GM23338 (cell line): ENCODE measurements around the gene CTDSPL. TPM values are rescaled to one million over a fixed set of nuclear protein-coding genes. Genes with fewer than 3 reads are reported as not detected.

ENCODE experiments used
- ATAC-seq: fragments of 200-7000 bp; cut with Tn5 transposase; 3 replicates; pipeline ENCODE4 v1.9.1; 2020
- DNase-seq: peaks from one replicate; pipeline ENCODE4 v3.0.0-alpha.2; 2015; ENCODE audit warnings: low spot score
- H2AFZ ChIP-seq: fragments of 200-600 bp; sonication (generic); 2 replicates; pipeline ENCODE4 v1.8.0; 2016; ENCODE audit warnings: antibody characterized with exemption, mild to moderate bottlenecking, moderate library complexity
- H3F3A ChIP-seq: fragments of 200-600 bp; sonication (generic); replicated peaks from 2 replicates; pipeline ENCODE4 v1.8.0; 2017; ENCODE audit warnings: antibody characterized with exemption, mixed run types, low read depth
- H3K27ac ChIP-seq: fragments of 200-600 bp; sonication (generic); 2 replicates; pipeline ENCODE4 v1.6.1; 2016; ENCODE audit warnings: low read depth
- H3K27me3 ChIP-seq: fragments of 200-600 bp; sonication (generic); 2 replicates; pipeline ENCODE4 v1.8.0; 2016; ENCODE audit warnings: mild to moderate bottlenecking, mixed run types, moderate library complexity; ENCODE audit not compliant: insufficient read depth
- H3K36me3 ChIP-seq: fragments of 200-600 bp; sonication (generic); 2 replicates; pipeline ENCODE4 v1.8.0; 2016; ENCODE audit warnings: mild to moderate bottlenecking; ENCODE audit not compliant: insufficient read depth
- H3K4me1 ChIP-seq: fragments of 200-600 bp; sonication (generic); 2 replicates; pipeline ENCODE4 v1.8.0; 2016; ENCODE audit warnings: mild to moderate bottlenecking, moderate library complexity; ENCODE audit not compliant: insufficient read depth
- H3K4me2 ChIP-seq: fragments of 200-600 bp; sonication (generic); 2 replicates; pipeline ENCODE4 v1.7.1; 2017; ENCODE audit warnings: mixed run types
- H3K4me3 ChIP-seq: fragments of 200-600 bp; sonication (generic); 2 replicates; pipeline ENCODE4 v1.6.1; 2016; ENCODE audit warnings: mixed run types
- H3K79me2 ChIP-seq: fragments of 200-600 bp; sonication (generic); replicated peaks from 2 replicates; pipeline ENCODE4 v1.8.0; 2017; ENCODE audit warnings: mild to moderate bottlenecking; ENCODE audit not compliant: insufficient read depth
- H3K9me2 ChIP-seq: fragments of 200-600 bp; sonication (generic); 2 replicates; pipeline ENCODE4 v1.8.0; 2017; ENCODE audit not compliant: insufficient read depth
- H4K20me1 ChIP-seq: fragments of 200-600 bp; sonication (generic); replicated peaks from 2 replicates; pipeline ENCODE4 v1.8.0; 2017; ENCODE audit warnings: mild to moderate bottlenecking; ENCODE audit not compliant: insufficient read depth
- H3K27ac Mint-ChIP-seq: 2 replicates; pipeline ENCODE4 v1.8.0; 2020; ENCODE audit warnings: inconsistent platforms, mild to moderate bottlenecking, moderate library complexity, mixed read lengths
- H3K27me3 Mint-ChIP-seq: 3 replicates; pipeline ENCODE4 v1.8.0; 2022; ENCODE audit warnings: low read depth, mild to moderate bottlenecking, moderate library complexity, mixed read lengths, inconsistent platforms; ENCODE audit not compliant: insufficient read depth, poor library complexity
- H3K36me3 Mint-ChIP-seq: 3 replicates; pipeline ENCODE4 v1.8.0; 2021; ENCODE audit warnings: low read depth, mild to moderate bottlenecking, inconsistent platforms, moderate library complexity, mixed read lengths
- H3K4me1 Mint-ChIP-seq: 3 replicates; pipeline ENCODE4 v1.8.0; 2020; ENCODE audit warnings: mild to moderate bottlenecking, inconsistent platforms, mixed read lengths
- H3K4me3 Mint-ChIP-seq: 3 replicates; pipeline ENCODE4 v1.8.0; 2021; ENCODE audit warnings: moderate library complexity, mild to moderate bottlenecking, inconsistent platforms, mixed read lengths
- H3K9me3 Mint-ChIP-seq: 3 replicates; pipeline ENCODE4 v1.8.0; 2020; ENCODE audit warnings: moderate library complexity, mild to moderate bottlenecking, inconsistent platforms, mixed read lengths
- CREB1 ChIP-seq: fragments of 250-450 bp; sonication (Bioruptor Pico); IDR thresholded peaks from 2 replicates; pipeline ENCODE4 v1.5.0; 2020; ENCODE audit warnings: low read depth, mild to moderate bottlenecking, moderate library complexity
- CTCF ChIP-seq, 2 experiments: fragments of 200-600 bp in 1 of 2; sonication (generic) in 1 of 2; conservative IDR thresholded peaks; 2 replicates each; pipeline versions ENCODE4 v1.5.1 to v1.6.1; 2016 to 2017; ENCODE audit warnings: antibody characterized with exemption in 2 of 2, low read depth in 2 of 2, mild to moderate bottlenecking in 2 of 2, moderate library complexity in 1 of 2
- ETS1 ChIP-seq: IDR thresholded peaks from 2 replicates; pipeline ENCODE4 v1.6.1; 2016; ENCODE audit warnings: antibody characterized with exemption
- EZH2 ChIP-seq: fragments of 200-600 bp; sonication (generic); IDR thresholded peaks from one replicate; pipeline ENCODE4 v1.8.0; 2017; ENCODE audit warnings: antibody characterized with exemption, mild to moderate bottlenecking, low read depth; ENCODE audit not compliant: unreplicated experiment
- EZH2phosphoT487 ChIP-seq: fragments of 200-600 bp; sonication (generic); IDR thresholded peaks from one replicate; pipeline ENCODE4 v1.8.1; 2018; ENCODE audit warnings: antibody characterized with exemption; ENCODE audit not compliant: unreplicated experiment
- JUNB ChIP-seq: IDR thresholded peaks from one replicate; pipeline ENCODE4 v1.6.1; 2016; ENCODE audit warnings: antibody characterized with exemption; ENCODE audit not compliant: unreplicated experiment
- NANOG ChIP-seq: IDR thresholded peaks from 2 replicates; pipeline ENCODE4 v1.6.1; 2016; ENCODE audit warnings: antibody characterized with exemption, borderline replicate concordance
- POLR2AphosphoS5 ChIP-seq: IDR thresholded peaks from 2 replicates; pipeline ENCODE4 v1.6.1; 2016; ENCODE audit warnings: antibody characterized with exemption, low read depth
- REST ChIP-seq: IDR thresholded peaks from one replicate; pipeline ENCODE4 v1.6.1; 2018; ENCODE audit warnings: antibody characterized with exemption; ENCODE audit not compliant: unreplicated experiment
- STAT1 ChIP-seq: IDR thresholded peaks from one replicate; pipeline ENCODE4 v1.6.1; 2016; ENCODE audit warnings: antibody characterized with exemption; ENCODE audit not compliant: unreplicated experiment
- ZNF114 ChIP-seq: fragments of 250-450 bp; sonication (Bioruptor Pico); IDR thresholded peaks from 2 replicates; pipeline ENCODE4 v1.5.0; 2020; ENCODE audit warnings: mild to moderate bottlenecking, moderate library complexity
- ZNF331 ChIP-seq: fragments of 250-450 bp; sonication (Bioruptor Pico); IDR thresholded peaks from 2 replicates; pipeline ENCODE4 v1.5.0; 2020; ENCODE audit warnings: low read depth, mild to moderate bottlenecking, moderate library complexity
- ZNF462 ChIP-seq: fragments of 250-450 bp; sonication (Bioruptor Pico); IDR thresholded peaks from 2 replicates; pipeline ENCODE4 v1.5.0; 2020; ENCODE audit warnings: mild to moderate bottlenecking, moderate library complexity
- polyA plus RNA-seq: library from polyadenylated mRNA; unstranded; fragments of >200 nt; fragmentation: Nextera tagmentation; extraction: Ambion mirVana; gene quantifications from 2 replicates; pipeline ENCODE4 v1.2.1, GENCODE V29; 2016
- total RNA-seq: library from RNA; depleted of rRNA; stranded (reverse); fragments of >200 nt; shearing (Covaris generic); gene quantifications from 2 replicates; pipeline ENCODE4 v1.2.3, GENCODE V29; 2014

CTDSPL gene
- total and polyA plus RNA-seq, 2 experiments from 2014 or later, result 23.2 to 42.0 TPM

- Histone ChIP-seq H3F3A (no peaks in the 10 kb centered on the region), H3K9me2 (peaks cover 5% of the 10 kb centered on the region; the same call in 1 of the 2 replicates), H3K4me3 (no peak overlapping the region), H3K79me2 (peaks cover 14% of the 10 kb centered on the region; the same call in 1 of the 2 replicates), H3K4me1 (peaks cover 14% of the 10 kb centered on the region), H4K20me1 (no peaks in the 10 kb centered on the region; the same call in 1 of the 2 replicates), H2AFZ (no peak overlapping the region), H3K36me3 (no peaks in the 10 kb centered on the region), H3K4me2 (no peak overlapping the region), H3K27ac (0 out of 2 replicates have a peak overlapping the region, but pooled peaks have one; percentile 22), H3K27me3 (no peaks in the 10 kb centered on the region)
- ATAC-seq (no peak), DNase-seq (no peak)
- Mint-ChIP-seq H3K9me3 (no peaks in the 10 kb centered on the region), H3K27ac (no peak overlapping the region), H3K27me3 (peaks cover 4% of the 10 kb centered on the region), H3K4me3 (no peak overlapping the region), H3K36me3 (no peaks in the 10 kb centered on the region), H3K4me1 (peaks cover 24% of the 10 kb centered on the region)
- TF ChIP-seq STAT1 (no peak), ZNF114 (no peak), ZNF331 (CRISPR knock-in tag) (no peak), CTCF (conservative IDR thresholded peaks at IDR 0.05; ENCODE audit: low read depth in 2 of 2) (no peak), JUNB (no peak), REST (no peak), ZNF462 (CRISPR knock-in tag) (no peak), ETS1 (no peak), EZH2 (no peak), POLR2AphosphoS5 (no peak), CREB1 (CRISPR knock-in tag) (no peak), EZH2phosphoT487 (no peak), NANOG (no peak)
Measured at GRCh38 chr3:37910671-37911400, 49.2 kb downstream of the CTDSPL start.
